Mesodermal cell (in vitro differentiated cells): ENCODE results near the gene ZNF729.

Source experiments
- H3K27ac ChIP-seq: 2 replicates; pipeline ENCODE4 v1.7.0; 2013; ENCODE audit warnings: mild to moderate bottlenecking, low read depth, low read length, moderate library complexity; ENCODE audit not compliant: severe bottlenecking
- H3K36me3 ChIP-seq: 2 replicates; pipeline ENCODE4 v1.7.1; 2013; ENCODE audit warnings: mild to moderate bottlenecking, low read length, moderate library complexity; ENCODE audit not compliant: control insufficient read depth, insufficient read depth
- H3K4me1 ChIP-seq: one replicate; pipeline ENCODE4 v1.7.1; 2013; ENCODE audit warnings: mild to moderate bottlenecking, low read length; ENCODE audit not compliant: insufficient read depth, control insufficient read depth, poor library complexity, severe bottlenecking
- H3K4me3 ChIP-seq: 2 replicates; pipeline ENCODE4 v1.7.0; 2013; ENCODE audit warnings: low read length, control low read depth, mild to moderate bottlenecking; ENCODE audit not compliant: insufficient read depth, poor library complexity, severe bottlenecking; ENCODE audit errors: extremely low read depth
- H3K9me3 ChIP-seq: 2 replicates; pipeline ENCODE4 v1.7.1; 2013; ENCODE audit warnings: mild to moderate bottlenecking, low read length, moderate library complexity; ENCODE audit not compliant: control insufficient read depth
- WGBS, 2 experiments: methylation state at CpG; one replicate each; pipeline ENCODE4 v1.1.5; 2013; ENCODE audit warnings: missing lambda C conversion rate in 2 of 2; ENCODE audit not compliant: insufficient coverage in 2 of 2; 5-methylcytosine and 5-hydroxymethylcytosine counted together

The ZNF729 gene

GRCh38 chr19:22332924-22333323, 46.7 kb downstream of the ZNF729 start:
- H3K9me3 ChIP-seq: peaks cover 78% of the 10 kb centered on the region
- no peaks in the 10 kb centered on the region for H3K36me3 ChIP-seq
- no peaks in the 10 kb centered on the region for H3K4me1 ChIP-seq
- H3K27ac ChIP-seq: no peak overlapping the region
- H3K4me3 ChIP-seq: no peak overlapping the region

- no peaks in the 10 kb centered on the region for H3K36me3 ChIP-seq
- H3K4me1 ChIP-seq: no peaks in the 10 kb centered on the region
- WGBS, 2 experiments: 80% methylated on average over 1 of the region's 2 CpGs; no CpG with 5 or more reads in 1 of the 2 experiments
- peaks cover 72% of the 10 kb centered on the region for H3K9me3 ChIP-seq
- no peak overlapping the region for H3K27ac ChIP-seq
- no peak overlapping the region for H3K4me3 ChIP-seq
Observed at GRCh38 chr19:22335716-22336115, 49.5 kb downstream of the ZNF729 start.

- Histone ChIP-seq H3K27ac (no peak overlapping the region), H3K9me3 (peaks cover 52% of the 10 kb centered on the region), H3K36me3 (no peaks in the 10 kb centered on the region), H3K4me3 (no peak overlapping the region), H3K4me1 (no peaks in the 10 kb centered on the region)
- WGBS, 2 experiments: 48 to 53% methylated on average over 2 of the region's 2 CpGs
Observed at GRCh38 chr19:22354665-22355064, 68.4 kb downstream of the ZNF729 start.
